Progenitor cell of endocrine pancreas (in vitro differentiated cells): ENCODE results near the gene LGALS13. TPM values are rescaled to one million over a fixed set of nuclear protein-coding genes. Genes with fewer than 3 reads are reported as not detected.

Experiments used
- DNase-seq: peaks from one replicate; pipeline ENCODE4 v3.0.0; 2021; ENCODE audit warnings: low spot score; ENCODE audit not compliant: unreplicated experiment
- H3K27ac Mint-ChIP-seq: 2 replicates; pipeline ENCODE4 v1.8.0; 2021; ENCODE audit warnings: mild to moderate bottlenecking, moderate library complexity, mixed read lengths
- H3K27me3 Mint-ChIP-seq: 2 replicates; pipeline ENCODE4 v1.8.0; 2021; ENCODE audit warnings: mixed read lengths
- H3K36me3 Mint-ChIP-seq: 2 replicates; pipeline ENCODE4 v1.8.0; 2022; ENCODE audit warnings: mixed read lengths; ENCODE audit not compliant: insufficient read depth
- H3K4me1 Mint-ChIP-seq: 2 replicates; pipeline ENCODE4 v1.8.0; 2021; ENCODE audit warnings: low read depth, mixed read lengths
- H3K4me3 Mint-ChIP-seq: 2 replicates; pipeline ENCODE4 v1.8.0; 2021; ENCODE audit warnings: low read depth, mild to moderate bottlenecking, moderate library complexity, mixed read lengths
- H3K9me3 Mint-ChIP-seq: 2 replicates; pipeline ENCODE4 v1.8.0; 2021; ENCODE audit warnings: low read depth, mixed read lengths
- CTCF ChIP-seq: fragments of 200-600 bp; sonication (generic); IDR thresholded peaks from one replicate; pipeline ENCODE4 v1.5.0; 2021; ENCODE audit warnings: antibody characterized with exemption, mild to moderate bottlenecking; ENCODE audit not compliant: unreplicated experiment
- long read RNA-seq: library from polyadenylated mRNA; unstranded; transcript quantifications from one replicate; pipeline ENCODE4 v2.0.0, GENCODE V29; 2020
- total RNA-seq: library from RNA; stranded (reverse); gene quantifications from 2 replicates; pipeline ENCODE4 v1.2.1, GENCODE V29; 2021

LGALS13 gene, protein sequence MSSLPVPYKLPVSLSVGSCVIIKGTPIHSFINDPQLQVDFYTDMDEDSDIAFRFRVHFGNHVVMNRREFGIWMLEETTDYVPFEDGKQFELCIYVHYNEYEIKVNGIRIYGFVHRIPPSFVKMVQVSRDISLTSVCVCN
- total RNA-seq: not detected in 2 replicates
- long read RNA-seq: 0 reads

GRCh38 chr19:39602224-39602623 is at the start of gene LGALS13:
Gene LGALS13 (plus strand): TSS chr19:39602524. CDS start chr19:39602569, 45 bp downstream.
- Mint-ChIP-seq H3K4me1 (no peaks in the 10 kb centered on the region), H3K9me3 (no peaks in the 10 kb centered on the region), H3K4me3 (no peak within 1 kb of the TSS), H3K27ac (no peak within 1 kb of the TSS), H3K27me3 (peaks cover 35% of the 10 kb centered on the region), H3K36me3 (no peaks in the 10 kb centered on the region)
- no peak for TF ChIP-seq CTCF
- no peak for DNase-seq

DNA sequence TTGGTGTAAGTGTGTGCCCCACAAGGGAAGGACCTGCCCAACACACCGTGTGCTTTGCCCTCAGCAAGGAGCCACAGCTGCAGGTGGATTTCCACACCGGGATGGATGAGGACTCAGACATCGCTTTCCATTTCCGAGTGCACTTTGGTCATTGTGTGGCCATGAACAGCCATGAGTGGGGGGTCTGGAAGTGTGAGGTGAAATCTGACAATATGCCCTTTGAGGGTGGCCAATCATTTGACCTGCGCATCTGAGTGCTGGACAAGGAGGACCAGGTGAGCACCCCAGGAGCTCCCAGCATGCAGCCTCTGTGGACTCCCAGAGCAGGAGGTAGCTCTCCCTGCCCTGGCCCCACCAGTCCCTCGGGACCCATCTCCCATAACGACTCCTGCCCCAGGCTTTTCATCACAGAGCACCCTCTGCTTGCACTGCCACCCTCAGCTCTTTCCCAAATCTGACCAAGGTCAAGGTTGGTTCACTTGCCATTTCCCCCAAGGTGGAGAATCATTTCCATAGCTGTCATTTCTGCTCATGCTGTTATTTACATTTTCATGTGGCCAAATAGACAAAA is 49.2 kb upstream of the LGALS13 start:
- Mint-ChIP-seq H3K27ac (no peak overlapping the region), H3K27me3 (peaks cover 30% of the 10 kb centered on the region), H3K36me3 (no peaks in the 10 kb centered on the region), H3K4me3 (no peak overlapping the region), H3K9me3 (no peaks in the 10 kb centered on the region), H3K4me1 (peaks cover 3% of the 10 kb centered on the region)
- no peak for DNase-seq
- no peak for TF ChIP-seq CTCF

DNA sequence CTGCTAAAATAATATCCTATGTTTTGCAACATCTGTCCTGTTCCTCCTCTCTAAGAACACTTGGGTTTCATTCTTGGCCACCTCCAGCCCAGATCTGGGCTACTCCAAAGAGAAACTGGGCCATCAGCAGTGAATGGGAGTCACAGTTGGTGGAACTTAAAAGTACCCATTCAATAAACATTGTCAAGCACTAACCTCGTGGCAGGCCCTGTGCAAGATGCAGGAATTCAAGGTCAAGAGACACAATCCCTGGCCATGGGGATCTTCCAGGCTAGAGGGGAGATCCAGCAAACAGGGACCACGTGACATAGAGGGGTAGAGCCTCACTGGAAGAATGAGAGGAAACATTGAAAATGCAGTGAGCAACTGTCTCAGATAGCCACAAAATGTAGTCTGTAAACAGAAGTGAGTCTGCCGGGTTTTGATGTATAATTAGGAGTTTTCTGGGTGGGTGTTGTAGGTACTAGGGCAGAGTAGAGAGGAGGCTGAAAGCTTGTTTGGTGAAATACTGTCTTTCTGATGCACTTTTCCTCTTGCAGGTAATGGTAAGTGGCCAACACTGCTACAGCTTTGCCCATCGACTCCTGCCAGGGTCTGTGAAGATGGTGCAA is 47.5 kb upstream of the LGALS13 start:
- Mint-ChIP-seq H3K36me3 (no peaks in the 10 kb centered on the region), H3K27me3 (peaks cover 44% of the 10 kb centered on the region), H3K27ac (no peak overlapping the region), H3K9me3 (no peaks in the 10 kb centered on the region), H3K4me3 (no peak overlapping the region), H3K4me1 (peaks cover 5% of the 10 kb centered on the region)
- no peak for DNase-seq
- no peak for TF ChIP-seq CTCF

GRCh38 chr19:39555883-39556282 is 46.4 kb upstream of the LGALS13 start:
- Mint-ChIP-seq H3K4me1 (peaks cover 5% of the 10 kb centered on the region), H3K4me3 (no peak overlapping the region), H3K27me3 (peaks cover 51% of the 10 kb centered on the region), H3K9me3 (no peaks in the 10 kb centered on the region), H3K27ac (no peak overlapping the region), H3K36me3 (no peaks in the 10 kb centered on the region)
- no peak for DNase-seq
- TF ChIP-seq CTCF: no peak

GRCh38 chr19:39557811-39558623 is 44.3 kb upstream of the LGALS13 start:
- Mint-ChIP-seq H3K4me3 (no peak overlapping the region), H3K27ac (no peak overlapping the region), H3K9me3 (no peaks in the 10 kb centered on the region), H3K4me1 (peaks cover 5% of the 10 kb centered on the region), H3K36me3 (no peaks in the 10 kb centered on the region), H3K27me3 (peaks cover 58% of the 10 kb centered on the region)
- no peak for TF ChIP-seq CTCF
- no peak for DNase-seq
